Measurements from ENCODE around the gene NRF1. TPM values are rescaled to one million over a fixed set of nuclear protein-coding genes. Genes with fewer than 3 reads are reported as not detected.

The NRF1 gene
- total RNA-seq, 4 donors from 2014 or later, result 16.9 to 37.1 (median 27.0) TPM

DNA sequence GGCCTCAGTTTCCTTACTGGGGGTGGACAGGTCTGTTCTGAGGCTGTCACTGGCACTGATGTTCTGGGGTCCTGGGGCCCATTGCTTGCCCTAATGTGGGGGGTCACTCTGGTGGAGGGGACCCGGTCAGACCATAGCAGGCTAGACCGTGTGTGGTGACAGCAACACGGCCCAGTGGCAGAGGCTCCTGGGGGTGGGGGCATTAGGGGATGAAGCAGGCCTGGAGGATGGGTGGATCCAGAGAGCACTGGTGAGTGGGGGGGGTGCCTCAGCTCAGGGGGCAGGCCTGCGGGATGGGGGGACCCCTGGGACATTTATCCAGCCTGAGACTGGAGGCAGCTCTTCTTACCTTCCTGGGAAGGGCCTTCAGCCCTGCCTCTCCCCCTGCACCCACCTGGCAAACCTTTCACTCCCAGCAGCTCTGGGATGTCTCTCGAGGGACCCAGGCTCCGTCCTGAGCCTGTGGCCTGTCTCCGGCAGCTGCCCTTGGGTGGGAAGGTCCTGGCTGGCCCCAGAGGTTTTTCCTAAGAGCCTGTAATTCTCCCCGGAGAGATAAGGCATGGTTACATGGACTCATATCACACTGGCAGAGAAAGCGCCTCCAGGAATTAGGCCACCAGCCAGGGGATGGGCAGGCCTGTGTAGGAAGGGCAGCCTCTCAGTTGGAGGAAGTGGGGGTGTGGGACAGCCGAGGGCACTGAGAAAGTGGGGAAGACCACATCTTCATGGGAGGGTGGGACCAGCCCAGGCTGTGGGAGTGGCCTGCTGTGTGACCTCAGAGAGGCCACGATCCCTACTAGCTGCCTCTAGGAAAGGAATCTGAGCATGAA lies 193.6 kb downstream of the NRF1 start:
- TF ChIP-seq, protein P1, sequence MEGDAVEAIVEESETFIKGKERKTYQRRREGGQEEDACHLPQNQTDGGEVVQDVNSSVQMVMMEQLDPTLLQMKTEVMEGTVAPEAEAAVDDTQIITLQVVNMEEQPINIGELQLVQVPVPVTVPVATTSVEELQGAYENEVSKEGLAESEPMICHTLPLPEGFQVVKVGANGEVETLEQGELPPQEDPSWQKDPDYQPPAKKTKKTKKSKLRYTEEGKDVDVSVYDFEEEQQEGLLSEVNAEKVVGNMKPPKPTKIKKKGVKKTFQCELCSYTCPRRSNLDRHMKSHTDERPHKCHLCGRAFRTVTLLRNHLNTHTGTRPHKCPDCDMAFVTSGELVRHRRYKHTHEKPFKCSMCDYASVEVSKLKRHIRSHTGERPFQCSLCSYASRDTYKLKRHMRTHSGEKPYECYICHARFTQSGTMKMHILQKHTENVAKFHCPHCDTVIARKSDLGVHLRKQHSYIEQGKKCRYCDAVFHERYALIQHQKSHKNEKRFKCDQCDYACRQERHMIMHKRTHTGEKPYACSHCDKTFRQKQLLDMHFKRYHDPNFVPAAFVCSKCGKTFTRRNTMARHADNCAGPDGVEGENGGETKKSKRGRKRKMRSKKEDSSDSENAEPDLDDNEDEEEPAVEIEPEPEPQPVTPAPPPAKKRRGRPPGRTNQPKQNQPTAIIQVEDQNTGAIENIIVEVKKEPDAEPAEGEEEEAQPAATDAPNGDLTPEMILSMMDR (IDR thresholded peaks at IDR 0.05), result no peak
- no peak for TF ChIP-seq POLR2A (IDR thresholded peaks at IDR 0.05)
- H3K27ac ChIP-seq, result no peak overlapping the region
- 67 to 77% methylated on average over 4 to 7 of the region's 11 CpGs for WGBS, 2 donors
- H3K36me3 ChIP-seq, result no peaks in the 10 kb centered on the region
- no peak for DNase-seq
- intact Hi-C loops (cut with DNase I), result no loop called here
- H3K27me3 ChIP-seq, result no peaks in the 10 kb centered on the region
- no peak overlapping the region for H3K4me3 ChIP-seq (replicated peaks in 1 of 3)
- no peaks in the 10 kb centered on the region for H3K4me1 ChIP-seq
- no peaks in the 10 kb centered on the region for H3K9me3 ChIP-seq

MicroRNA genes within 50 kb of the gene (microRNA counts, 767-probe panel; counts per million panel counts)
- microRNA hsa-miR-182-5p, result 2,062 to 3,387 counts per million in 2 donors
- 2,543 to 3,561 counts per million in 2 donors for microRNA hsa-miR-183-5p
- 2,563 to 4,157 counts per million in 2 donors for microRNA hsa-miR-96-5p

Small RNA genes lying within 50 kb of the gene (microRNA-seq; reads per million reads assigned to microRNA genes)
- gene MIR182 (734 reads per million, percentile 76 among the genes with 10 or more reads in this experiment), gene MIR183 (358 reads per million, percentile 67 among the genes with 10 or more reads in this experiment), gene MIR96 (50.1 reads per million, percentile 49 among the genes with 10 or more reads in this experiment)

Small RNA genes lying within 50 kb of the gene (small RNA-seq; reads per million reads assigned to genes)
- gene MIR182, result 1,443 reads per million, percentile 99 among the genes with 10 or more reads in this experiment
- 10.7 reads per million, percentile 92 among the genes with 10 or more reads in this experiment for gene MIR183
- 0.38 reads per million for gene MIR96

Other genes with a start within 250 kb of the NRF1 start
- gene STRIP2, start 177.3 kb upstream of the NRF1 start, total RNA-seq, result under 1 TPM; 0.22 to 0.94 (median 0.54) TPM
- gene SMKR1, start 109.2 kb upstream of the NRF1 start, total RNA-seq, result 1 to 10 TPM in 3 of 4 donors, under 1 TPM in 1; 0.56 to 2.7 (median 1.1) TPM

Measured in thyroid gland (tissue), 4 donors.